HEK293 (cell line): Measurements from ENCODE around the gene MGMT.
A peak's percentile ranks its signal among the peaks of the same experiment; 100 is the strongest.

ENCODE experiments used
- KLF16 ChIP-seq: fragments of 450-650 bp; formaldehyde crosslinking; IDR thresholded peaks from 2 replicates; pipeline ENCODE4 v1.5.1; 2017; ENCODE audit warnings: missing biosample characterization, missing genetic modification characterization
- KLF7 ChIP-seq: fragments of 450-650 bp; formaldehyde crosslinking; IDR thresholded peaks from 2 replicates; pipeline ENCODE4 v1.5.1; 2016; ENCODE audit warnings: missing biosample characterization, missing genetic modification characterization, borderline replicate concordance
- PRDM2 ChIP-seq: fragments of 450-650 bp; formaldehyde crosslinking; IDR thresholded peaks from 2 replicates; pipeline ENCODE4 v1.5.1; 2016; ENCODE audit warnings: missing biosample characterization, missing genetic modification characterization, borderline replicate concordance
- SCRT1 ChIP-seq: fragments of 450-650 bp; formaldehyde crosslinking; IDR thresholded peaks from 2 replicates; pipeline ENCODE4 v1.5.1; 2016; ENCODE audit warnings: missing biosample characterization, missing genetic modification characterization, borderline replicate concordance
- ZBTB7A ChIP-seq: fragments of 450-650 bp; formaldehyde crosslinking; IDR thresholded peaks from 2 replicates; pipeline ENCODE4 v1.5.1; 2016; ENCODE audit warnings: low read depth, missing biosample characterization, missing genetic modification characterization
- ZBTB8A ChIP-seq: fragments of 450-650 bp; formaldehyde crosslinking; IDR thresholded peaks from 2 replicates; pipeline ENCODE4 v1.5.1; 2016; ENCODE audit warnings: missing biosample characterization, missing genetic modification characterization
- ZFHX2 ChIP-seq: fragments of 450-650 bp; formaldehyde crosslinking; conservative IDR thresholded peaks from 2 replicates; pipeline ENCODE4 v1.5.1; 2016; ENCODE audit warnings: missing biosample characterization, missing genetic modification characterization
- ZNF19 ChIP-seq: fragments of 450-650 bp; formaldehyde crosslinking; IDR thresholded peaks from 2 replicates; pipeline ENCODE4; 2016; ENCODE audit warnings: missing biosample characterization, missing genetic modification characterization, low read depth
- ZNF280C ChIP-seq: fragments of 450-650 bp; formaldehyde crosslinking; IDR thresholded peaks from 2 replicates; pipeline ENCODE4 v1.5.1; 2016; ENCODE audit warnings: missing biosample characterization, missing genetic modification characterization
- ZNF426 ChIP-seq: fragments of 450-650 bp; formaldehyde crosslinking; IDR thresholded peaks from 2 replicates; pipeline ENCODE4 v1.5.1; 2017; ENCODE audit warnings: missing biosample characterization, missing genetic modification characterization, mild to moderate bottlenecking, inconsistent platforms, moderate library complexity
- ZNF561 ChIP-seq: fragments of 450-650 bp; IDR thresholded peaks from 2 replicates; pipeline ENCODE4 v1.5.1; 2018; ENCODE audit warnings: missing biosample characterization, missing genetic modification characterization, borderline replicate concordance
- ZNF624 ChIP-seq: fragments of 450-650 bp; formaldehyde crosslinking; IDR thresholded peaks from 2 replicates; pipeline ENCODE4 v1.5.1; 2017; ENCODE audit warnings: missing biosample characterization, missing genetic modification characterization
- TF ChIP-seq, protein P1 (sequence below): fragments of 450-650 bp; formaldehyde crosslinking; IDR thresholded peaks from 2 replicates; pipeline ENCODE4 v1.5.1; 2017; ENCODE audit warnings: missing biosample characterization, mild to moderate bottlenecking, missing genetic modification characterization, moderate library complexity
- TF ChIP-seq, protein P2 (sequence below): fragments of 450-650 bp; formaldehyde crosslinking; IDR thresholded peaks from 2 replicates; pipeline ENCODE4 v1.5.1; 2016; ENCODE audit warnings: missing biosample characterization, missing genetic modification characterization
- TF ChIP-seq, protein P3 (sequence below): fragments of 450-650 bp; formaldehyde crosslinking; IDR thresholded peaks from 2 replicates; pipeline ENCODE4 v1.5.1; 2016; ENCODE audit warnings: missing biosample characterization, missing genetic modification characterization

Gene MGMT

GRCh38 chr10:129446183-129446581 is 20.9 kb upstream of the MGMT start (continued):
- TF ChIP-seq PRDM2 (no peak), ZNF561 (tag by site-specific recombination) (no peak), KLF16 (no peak), ZFHX2 (tag by site-specific recombination) (no peak), ZNF624 (tag by site-specific recombination) (no peak), KLF7 (tag by site-specific recombination) (no peak), ZBTB8A (tag by site-specific recombination) (peak; percentile 37), ZNF426 (tag by site-specific recombination) (no peak), ZBTB7A (tag by site-specific recombination) (no peak), ZNF19 (tag by site-specific recombination) (no peak), SCRT1 (tag by site-specific recombination) (no peak), ZNF280C (tag by site-specific recombination) (no peak)
- TF ChIP-seq, protein P1, sequence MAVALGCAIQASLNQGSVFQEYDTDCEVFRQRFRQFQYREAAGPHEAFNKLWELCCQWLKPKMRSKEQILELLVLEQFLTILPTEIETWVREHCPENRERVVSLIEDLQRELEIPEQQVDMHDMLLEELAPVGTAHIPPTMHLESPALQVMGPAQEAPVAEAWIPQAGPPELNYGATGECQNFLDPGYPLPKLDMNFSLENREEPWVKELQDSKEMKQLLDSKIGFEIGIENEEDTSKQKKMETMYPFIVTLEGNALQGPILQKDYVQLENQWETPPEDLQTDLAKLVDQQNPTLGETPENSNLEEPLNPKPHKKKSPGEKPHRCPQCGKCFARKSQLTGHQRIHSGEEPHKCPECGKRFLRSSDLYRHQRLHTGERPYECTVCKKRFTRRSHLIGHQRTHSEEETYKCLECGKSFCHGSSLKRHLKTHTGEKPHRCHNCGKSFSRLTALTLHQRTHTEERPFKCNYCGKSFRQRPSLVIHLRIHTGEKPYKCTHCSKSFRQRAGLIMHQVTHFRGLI (tag by site-specific recombination): peak; percentile 75; the same call in 1 of the 2 replicates
- TF ChIP-seq, protein P2, sequence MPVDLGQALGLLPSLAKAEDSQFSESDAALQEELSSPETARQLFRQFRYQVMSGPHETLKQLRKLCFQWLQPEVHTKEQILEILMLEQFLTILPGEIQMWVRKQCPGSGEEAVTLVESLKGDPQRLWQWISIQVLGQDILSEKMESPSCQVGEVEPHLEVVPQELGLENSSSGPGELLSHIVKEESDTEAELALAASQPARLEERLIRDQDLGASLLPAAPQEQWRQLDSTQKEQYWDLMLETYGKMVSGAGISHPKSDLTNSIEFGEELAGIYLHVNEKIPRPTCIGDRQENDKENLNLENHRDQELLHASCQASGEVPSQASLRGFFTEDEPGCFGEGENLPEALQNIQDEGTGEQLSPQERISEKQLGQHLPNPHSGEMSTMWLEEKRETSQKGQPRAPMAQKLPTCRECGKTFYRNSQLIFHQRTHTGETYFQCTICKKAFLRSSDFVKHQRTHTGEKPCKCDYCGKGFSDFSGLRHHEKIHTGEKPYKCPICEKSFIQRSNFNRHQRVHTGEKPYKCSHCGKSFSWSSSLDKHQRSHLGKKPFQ (tag by site-specific recombination): no peak
- TF ChIP-seq, protein P3, sequence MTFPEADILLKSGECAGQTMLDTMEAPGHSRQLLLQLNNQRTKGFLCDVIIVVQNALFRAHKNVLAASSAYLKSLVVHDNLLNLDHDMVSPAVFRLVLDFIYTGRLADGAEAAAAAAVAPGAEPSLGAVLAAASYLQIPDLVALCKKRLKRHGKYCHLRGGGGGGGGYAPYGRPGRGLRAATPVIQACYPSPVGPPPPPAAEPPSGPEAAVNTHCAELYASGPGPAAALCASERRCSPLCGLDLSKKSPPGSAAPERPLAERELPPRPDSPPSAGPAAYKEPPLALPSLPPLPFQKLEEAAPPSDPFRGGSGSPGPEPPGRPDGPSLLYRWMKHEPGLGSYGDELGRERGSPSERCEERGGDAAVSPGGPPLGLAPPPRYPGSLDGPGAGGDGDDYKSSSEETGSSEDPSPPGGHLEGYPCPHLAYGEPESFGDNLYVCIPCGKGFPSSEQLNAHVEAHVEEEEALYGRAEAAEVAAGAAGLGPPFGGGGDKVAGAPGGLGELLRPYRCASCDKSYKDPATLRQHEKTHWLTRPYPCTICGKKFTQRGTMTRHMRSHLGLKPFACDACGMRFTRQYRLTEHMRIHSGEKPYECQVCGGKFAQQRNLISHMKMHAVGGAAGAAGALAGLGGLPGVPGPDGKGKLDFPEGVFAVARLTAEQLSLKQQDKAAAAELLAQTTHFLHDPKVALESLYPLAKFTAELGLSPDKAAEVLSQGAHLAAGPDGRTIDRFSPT (tag by site-specific recombination): no peak
